Measurements from ENCODE around the gene PTTG1IP.

- TF ChIP-seq CTCF (IDR thresholded peaks at IDR 0.05) (no peak), POLR2A (IDR thresholded peaks at IDR 0.05) (no peak)
Observed at GRCh38 chr21:44819283-44820243, 53.9 kb downstream of the PTTG1IP start.

Measured in thyroid gland (tissue), 4 donors.